Calu3 (cell line): ENCODE data around the gene NUMA1. TPM values are rescaled to one million over a fixed set of nuclear protein-coding genes. Genes with fewer than 3 reads are reported as not detected.

Source experiments
- BruUV-seq: library from RNA; stranded (reverse); fragments of 400-500 nt; replicated peaks from 2 replicates; lab custom pipeline; 2021; lab: Mats Ljungman, UMichigan
- CTCF ChIA-PET: fragments of 300-600 bp; sonication (Branson Sonifier 250); formaldehyde crosslinking; loops from one replicate; lab custom pipeline; 2022; ENCODE audit warnings: antibody characterized with exemption; lab: Charles Lee
- DNase-seq: peaks from one replicate; pipeline ENCODE4 v3.0.0; 2022
- H3K27ac Mint-ChIP-seq: one replicate; pipeline ENCODE4 v1.8.0; 2022; ENCODE audit warnings: mixed read lengths; ENCODE audit not compliant: unreplicated experiment
- H3K27me3 Mint-ChIP-seq: one replicate; pipeline ENCODE4 v1.8.0; 2022; ENCODE audit warnings: mixed read lengths; ENCODE audit not compliant: unreplicated experiment
- H3K36me3 Mint-ChIP-seq: one replicate; pipeline ENCODE4 v1.8.0; 2022; ENCODE audit warnings: mild to moderate bottlenecking, moderate library complexity, mixed read lengths; ENCODE audit not compliant: insufficient read depth, unreplicated experiment
- H3K4me1 Mint-ChIP-seq: one replicate; pipeline ENCODE4 v1.8.0; 2022; ENCODE audit warnings: mild to moderate bottlenecking, low read depth, mixed read lengths; ENCODE audit not compliant: unreplicated experiment
- H3K4me3 Mint-ChIP-seq: one replicate; pipeline ENCODE4 v1.8.0; 2022; ENCODE audit warnings: mild to moderate bottlenecking, low read depth, moderate library complexity, mixed read lengths; ENCODE audit not compliant: unreplicated experiment
- H3K9me3 Mint-ChIP-seq: one replicate; pipeline ENCODE4 v1.8.0; 2022; ENCODE audit warnings: low read depth, mixed read lengths; ENCODE audit not compliant: unreplicated experiment
- CTCF ChIP-seq: fragments of 200-600 bp; IDR thresholded peaks from one replicate; pipeline ENCODE4 v1.8.0; 2022; ENCODE audit warnings: antibody characterized with exemption; ENCODE audit not compliant: unreplicated experiment
- intact Hi-C: fragments of 100-400 bp; cut with micrococcal nuclease; formaldehyde crosslinking; loops from one replicate; pipeline ENCODE4 v1.10.0; 2022; ENCODE audit not compliant: unreplicated experiment
- total RNA-seq: library from RNA; stranded (reverse); gene quantifications from 2 replicates; pipeline ENCODE4 v1.2.3, GENCODE V29; 2022

NUMA1 gene
- total RNA-seq, 1 experiment from 2014 or later: 146 TPM

GRCh38 chr11:72036687-72037086, 43.7 kb downstream of the NUMA1 start:
- Mint-ChIP-seq H3K4me1 (peaks cover 10% of the 10 kb centered on the region), H3K4me3 (no peak overlapping the region), H3K36me3 (peaks cover 19% of the 10 kb centered on the region), H3K9me3 (no peaks in the 10 kb centered on the region), H3K27me3 (no peaks in the 10 kb centered on the region), H3K27ac (no peak overlapping the region)
- BruUV-seq: no TSS peak
- CTCF ChIA-PET: no interaction called here
- TF ChIP-seq CTCF: no peak
- no peak for DNase-seq
- intact Hi-C loops: no loop called here

GRCh38 chr11:72030472-72031045, 49.8 kb downstream of the NUMA1 start:
- no TSS peak for BruUV-seq
- H3K36me3 Mint-ChIP-seq: peaks cover 20% of the 10 kb centered on the region
- no peak overlapping the region for H3K27ac Mint-ChIP-seq
- H3K9me3 Mint-ChIP-seq: no peaks in the 10 kb centered on the region
- CTCF ChIA-PET: interaction anchor here (1.0 kb wide), 1 partner anchor 8 kb away, joined by 3 read pairs; no protein-coding TSS in a partner anchor
- intact Hi-C loops: loop anchor here (2.0 kb wide), 1 partner anchor 48 kb away; no protein-coding TSS in a partner anchor
- peaks cover 2% of the 10 kb centered on the region for H3K4me1 Mint-ChIP-seq
- no peak for DNase-seq
- no peaks in the 10 kb centered on the region for H3K27me3 Mint-ChIP-seq
- H3K4me3 Mint-ChIP-seq: no peak overlapping the region
- TF ChIP-seq CTCF: no peak

- Mint-ChIP-seq H3K36me3 (peaks cover 25% of the 10 kb centered on the region), H3K4me1 (peaks cover 8% of the 10 kb centered on the region), H3K4me3 (no peak overlapping the region)
These were observed 54.3 kb downstream of the NUMA1 start for GRCh38 chr11:72026090-72026489.

GRCh38 chr11:72024069-72024754, 56.1 kb downstream of the NUMA1 start:
- TF ChIP-seq CTCF: no peak
- no peak overlapping the region for H3K27ac Mint-ChIP-seq
- no peak for DNase-seq
- CTCF ChIA-PET: interaction anchor here (1.2 to 2.1 kb wide), 10 partner anchors 9 to 407 kb away, joined by 3 to 40 read pairs (median 8); partner anchors contain the start of gene ANAPC15
- no peak overlapping the region for H3K4me3 Mint-ChIP-seq
- BruUV-seq: no TSS peak
- intact Hi-C loops: no loop called here
- no peaks in the 10 kb centered on the region for H3K9me3 Mint-ChIP-seq
- peaks cover 27% of the 10 kb centered on the region for H3K36me3 Mint-ChIP-seq
- H3K27me3 Mint-ChIP-seq: no peaks in the 10 kb centered on the region
- H3K4me1 Mint-ChIP-seq: peaks cover 8% of the 10 kb centered on the region

More at GRCh38 chr11:72026090-72026489, 54.3 kb downstream of the NUMA1 start:
- TF ChIP-seq CTCF: no peak
- CTCF ChIA-PET: interaction anchor here (0.5 to 2.1 kb wide), 5 partner anchors 31 to 405 kb away, joined by 3 to 30 read pairs (median 5); no protein-coding TSS in a partner anchor
- H3K9me3 Mint-ChIP-seq: no peaks in the 10 kb centered on the region
- no TSS peak for BruUV-seq
- no peak overlapping the region for H3K27ac Mint-ChIP-seq
- intact Hi-C loops: loop anchor here (5.0 kb wide), 3 partner anchors 156 to 406 kb away; partner anchors contain the start of gene CLPB
- no peak for DNase-seq
- H3K27me3 Mint-ChIP-seq: no peaks in the 10 kb centered on the region
